Fibroblast of the aortic adventitia (primary cell): Measurements from ENCODE around the gene MIS18BP1. TPM values are rescaled to one million over a fixed set of nuclear protein-coding genes. Genes with fewer than 3 reads are reported as not detected.

Source experiments
- DNase-seq: peaks from one replicate; pipeline ENCODE4 v3.0.0-alpha.2; 2010; ENCODE audit warnings: low read depth
- H3K4me3 ChIP-seq: 2 replicates; pipeline ENCODE4 v1.5.1; 2011; ENCODE audit warnings: low read depth, mild to moderate bottlenecking, control low read depth, low read length, moderate library complexity
- CTCF ChIP-seq: IDR thresholded peaks from 2 replicates; pipeline ENCODE4 v1.5.1; 2011; ENCODE audit warnings: mild to moderate bottlenecking, low read length, control low read depth, inconsistent platforms; ENCODE audit not compliant: insufficient read depth
- total RNA-seq: library from RNA; depleted of rRNA; stranded (reverse); fragments of >200 nt; gene quantifications from 2 replicates; pipeline ENCODE4 v1.2.3, GENCODE V29; 2012; ENCODE audit warnings: low replicate concordance

MIS18BP1 gene
- total RNA-seq, 1 donor = 45.3 TPM

GRCh38 chr14:45194964-45195363 is 58.0 kb downstream of the MIS18BP1 start:
- DNase-seq = no peak
- no peak overlapping the region for H3K4me3 ChIP-seq
- no peak for TF ChIP-seq CTCF

GRCh38 chr14:45185100-45185814 is 67.7 kb downstream of the MIS18BP1 start:
- no peak overlapping the region for H3K4me3 ChIP-seq
- no peak for TF ChIP-seq CTCF

GRCh38 chr14:45181806-45182205 is 71.2 kb downstream of the MIS18BP1 start:
- TF ChIP-seq CTCF = no peak
- DNase-seq = no peak
- no peak overlapping the region for H3K4me3 ChIP-seq

More at GRCh38 chr14:45185100-45185814, 67.7 kb downstream of the MIS18BP1 start:
- DNase-seq = no peak

- no peak for DNase-seq
- H3K4me3 ChIP-seq = no peak overlapping the region
- TF ChIP-seq CTCF = no peak
Observed at GRCh38 chr14:45181329-45181728, 71.7 kb downstream of the MIS18BP1 start.

- H3K4me3 ChIP-seq = no peak overlapping the region
- peak; percentile 73 for DNase-seq
- TF ChIP-seq CTCF = no peak
Observed at GRCh38 chr14:45177076-45177475, 75.9 kb downstream of the MIS18BP1 start.

GRCh38 chr14:45169906-45170305 is 83.1 kb downstream of the MIS18BP1 start:
- TF ChIP-seq CTCF = no peak
- DNase-seq = no peak
- H3K4me3 ChIP-seq = no peak overlapping the region

- no peak overlapping the region for H3K4me3 ChIP-seq
- TF ChIP-seq CTCF = no peak
- DNase-seq = no peak
Observed at GRCh38 chr14:45156067-45156466, 96.9 kb downstream of the MIS18BP1 start.
